Measurements from ENCODE around the gene FBLN5.

DNA sequence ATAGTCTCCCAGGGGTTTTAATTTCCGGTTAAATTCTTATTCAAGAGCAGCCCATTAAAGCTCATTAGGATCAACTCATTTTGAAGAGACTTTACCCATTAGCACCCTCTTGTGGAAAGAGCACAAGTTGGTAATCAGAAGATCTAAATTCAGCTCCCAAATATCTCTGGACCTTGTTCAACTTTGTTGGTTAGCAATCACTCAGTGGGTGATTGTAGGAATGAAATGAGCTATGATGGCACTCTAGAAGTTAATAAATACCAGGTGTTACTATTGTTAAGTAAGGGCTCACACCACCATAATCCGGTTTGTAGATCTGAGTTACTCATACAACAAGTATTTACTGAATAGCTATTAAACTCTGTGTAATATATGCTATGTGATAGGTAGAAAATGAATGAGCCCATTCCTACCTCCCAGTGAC, 49.5 kb upstream of the FBLN5 start:
- TF ChIP-seq, protein P1, sequence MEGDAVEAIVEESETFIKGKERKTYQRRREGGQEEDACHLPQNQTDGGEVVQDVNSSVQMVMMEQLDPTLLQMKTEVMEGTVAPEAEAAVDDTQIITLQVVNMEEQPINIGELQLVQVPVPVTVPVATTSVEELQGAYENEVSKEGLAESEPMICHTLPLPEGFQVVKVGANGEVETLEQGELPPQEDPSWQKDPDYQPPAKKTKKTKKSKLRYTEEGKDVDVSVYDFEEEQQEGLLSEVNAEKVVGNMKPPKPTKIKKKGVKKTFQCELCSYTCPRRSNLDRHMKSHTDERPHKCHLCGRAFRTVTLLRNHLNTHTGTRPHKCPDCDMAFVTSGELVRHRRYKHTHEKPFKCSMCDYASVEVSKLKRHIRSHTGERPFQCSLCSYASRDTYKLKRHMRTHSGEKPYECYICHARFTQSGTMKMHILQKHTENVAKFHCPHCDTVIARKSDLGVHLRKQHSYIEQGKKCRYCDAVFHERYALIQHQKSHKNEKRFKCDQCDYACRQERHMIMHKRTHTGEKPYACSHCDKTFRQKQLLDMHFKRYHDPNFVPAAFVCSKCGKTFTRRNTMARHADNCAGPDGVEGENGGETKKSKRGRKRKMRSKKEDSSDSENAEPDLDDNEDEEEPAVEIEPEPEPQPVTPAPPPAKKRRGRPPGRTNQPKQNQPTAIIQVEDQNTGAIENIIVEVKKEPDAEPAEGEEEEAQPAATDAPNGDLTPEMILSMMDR (IDR thresholded peaks at IDR 0.05; ENCODE audit: extremely low read depth in 1 of 2, insufficient read depth in 1 of 2, low read depth in 1 of 2, low read length in 2 of 2) = peak; percentile 39 to 48
- TF ChIP-seq EZH2 (IDR thresholded peaks at IDR 0.05; ENCODE audit: borderline replicate concordance, low read depth, low read length, severe bottlenecking) = no peak

Measured in endothelial cell of umbilical vein (primary cell).